Liver (tissue), 3 donors: Measurements from ENCODE around the gene LRRC38.

ENCODE experiments used
- GABPA ChIP-seq, 2 donors: IDR thresholded peaks in 1 of 2; conservative IDR thresholded peaks in 1 of 2; 2 replicates each; pipeline ENCODE4 v1.6.1; 2016; ENCODE audit warnings: antibody characterized with exemption in 2 of 2, mild to moderate bottlenecking in 1 of 2, moderate library complexity in 1 of 2
- JUND ChIP-seq, 2 donors: IDR thresholded peaks; 2 replicates each; pipeline ENCODE4 v1.6.1; 2016; ENCODE audit warnings: antibody characterized with exemption in 2 of 2
- RAD21 ChIP-seq, 2 donors: IDR thresholded peaks; 2 replicates each; pipeline ENCODE4 v1.6.1; 2016; ENCODE audit warnings: antibody characterized with exemption in 2 of 2, mild to moderate bottlenecking in 2 of 2
- RXRA ChIP-seq, 2 donors: IDR thresholded peaks; 2 replicates each; pipeline ENCODE4 v1.6.1; 2017 to 2018; ENCODE audit warnings: antibody characterized with exemption in 2 of 2, mild to moderate bottlenecking in 1 of 2
- SP1 ChIP-seq: IDR thresholded peaks from 2 replicates; pipeline ENCODE4 v1.6.1; 2018; ENCODE audit warnings: antibody characterized with exemption, mild to moderate bottlenecking
- TAF1 ChIP-seq: conservative IDR thresholded peaks from 2 replicates; pipeline ENCODE4 v1.6.1; 2016; ENCODE audit warnings: antibody characterized with exemption, mild to moderate bottlenecking
- TF ChIP-seq, protein P1 (sequence below): fragments of 150-350 bp; IDR thresholded peaks from 2 replicates; pipeline ENCODE4 v1.5.1; 2017; ENCODE audit warnings: improper control_type of control experiment, low read depth, low read length; ENCODE audit not compliant: missing input control
- TF ChIP-seq, protein P2 (sequence below): IDR thresholded peaks from 2 replicates; pipeline ENCODE4 v1.6.1; 2016; ENCODE audit warnings: antibody characterized with exemption, mild to moderate bottlenecking
- donor health status: healthy.
- donor health status: healthy.

DNA sequence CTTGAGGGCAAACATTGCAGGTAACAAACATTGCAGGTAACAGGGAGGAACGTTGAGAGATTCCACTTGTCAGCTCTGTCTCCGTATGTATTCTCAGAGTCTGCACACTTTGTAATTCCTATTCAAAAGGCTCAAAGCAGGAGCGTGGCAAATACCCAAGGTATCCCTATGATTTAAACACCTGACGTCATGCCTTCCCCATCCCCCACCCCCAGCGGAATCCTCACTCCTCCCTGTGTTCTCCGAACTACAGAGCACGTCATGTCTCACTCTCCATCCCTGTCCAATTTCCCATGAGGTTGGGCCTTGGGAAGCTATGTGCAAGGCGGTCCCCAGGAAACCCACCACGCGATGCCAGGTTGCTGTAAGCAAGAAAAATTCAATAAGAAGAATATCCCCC lies 2.8 kb upstream of the LRRC38 start:
- TF ChIP-seq, protein P1, sequence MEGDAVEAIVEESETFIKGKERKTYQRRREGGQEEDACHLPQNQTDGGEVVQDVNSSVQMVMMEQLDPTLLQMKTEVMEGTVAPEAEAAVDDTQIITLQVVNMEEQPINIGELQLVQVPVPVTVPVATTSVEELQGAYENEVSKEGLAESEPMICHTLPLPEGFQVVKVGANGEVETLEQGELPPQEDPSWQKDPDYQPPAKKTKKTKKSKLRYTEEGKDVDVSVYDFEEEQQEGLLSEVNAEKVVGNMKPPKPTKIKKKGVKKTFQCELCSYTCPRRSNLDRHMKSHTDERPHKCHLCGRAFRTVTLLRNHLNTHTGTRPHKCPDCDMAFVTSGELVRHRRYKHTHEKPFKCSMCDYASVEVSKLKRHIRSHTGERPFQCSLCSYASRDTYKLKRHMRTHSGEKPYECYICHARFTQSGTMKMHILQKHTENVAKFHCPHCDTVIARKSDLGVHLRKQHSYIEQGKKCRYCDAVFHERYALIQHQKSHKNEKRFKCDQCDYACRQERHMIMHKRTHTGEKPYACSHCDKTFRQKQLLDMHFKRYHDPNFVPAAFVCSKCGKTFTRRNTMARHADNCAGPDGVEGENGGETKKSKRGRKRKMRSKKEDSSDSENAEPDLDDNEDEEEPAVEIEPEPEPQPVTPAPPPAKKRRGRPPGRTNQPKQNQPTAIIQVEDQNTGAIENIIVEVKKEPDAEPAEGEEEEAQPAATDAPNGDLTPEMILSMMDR = no peak
- TF ChIP-seq SP1 (no peak), TAF1 (no peak), GABPA (IDR thresholded peaks at IDR 0.05 in 1 of 2, conservative IDR thresholded peaks at IDR 0.05 in 1 of 2) (no peak), JUND (IDR thresholded peaks at IDR 0.05) (no peak), RAD21 (IDR thresholded peaks at IDR 0.05) (no peak), RXRA (IDR thresholded peaks at IDR 0.05) (no peak)
- TF ChIP-seq, protein P2, sequence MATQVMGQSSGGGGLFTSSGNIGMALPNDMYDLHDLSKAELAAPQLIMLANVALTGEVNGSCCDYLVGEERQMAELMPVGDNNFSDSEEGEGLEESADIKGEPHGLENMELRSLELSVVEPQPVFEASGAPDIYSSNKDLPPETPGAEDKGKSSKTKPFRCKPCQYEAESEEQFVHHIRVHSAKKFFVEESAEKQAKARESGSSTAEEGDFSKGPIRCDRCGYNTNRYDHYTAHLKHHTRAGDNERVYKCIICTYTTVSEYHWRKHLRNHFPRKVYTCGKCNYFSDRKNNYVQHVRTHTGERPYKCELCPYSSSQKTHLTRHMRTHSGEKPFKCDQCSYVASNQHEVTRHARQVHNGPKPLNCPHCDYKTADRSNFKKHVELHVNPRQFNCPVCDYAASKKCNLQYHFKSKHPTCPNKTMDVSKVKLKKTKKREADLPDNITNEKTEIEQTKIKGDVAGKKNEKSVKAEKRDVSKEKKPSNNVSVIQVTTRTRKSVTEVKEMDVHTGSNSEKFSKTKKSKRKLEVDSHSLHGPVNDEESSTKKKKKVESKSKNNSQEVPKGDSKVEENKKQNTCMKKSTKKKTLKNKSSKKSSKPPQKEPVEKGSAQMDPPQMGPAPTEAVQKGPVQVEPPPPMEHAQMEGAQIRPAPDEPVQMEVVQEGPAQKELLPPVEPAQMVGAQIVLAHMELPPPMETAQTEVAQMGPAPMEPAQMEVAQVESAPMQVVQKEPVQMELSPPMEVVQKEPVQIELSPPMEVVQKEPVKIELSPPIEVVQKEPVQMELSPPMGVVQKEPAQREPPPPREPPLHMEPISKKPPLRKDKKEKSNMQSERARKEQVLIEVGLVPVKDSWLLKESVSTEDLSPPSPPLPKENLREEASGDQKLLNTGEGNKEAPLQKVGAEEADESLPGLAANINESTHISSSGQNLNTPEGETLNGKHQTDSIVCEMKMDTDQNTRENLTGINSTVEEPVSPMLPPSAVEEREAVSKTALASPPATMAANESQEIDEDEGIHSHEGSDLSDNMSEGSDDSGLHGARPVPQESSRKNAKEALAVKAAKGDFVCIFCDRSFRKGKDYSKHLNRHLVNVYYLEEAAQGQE = no peak
